K562 (cell line): Measurements from ENCODE around the gene PELI1. TPM values are rescaled to one million over a fixed set of nuclear protein-coding genes. Genes with fewer than 3 reads are reported as not detected.

Source experiments
- ATAC-seq: fragments of 200-7000 bp; cut with Tn5 transposase; 3 replicates; pipeline ENCODE4 v1.9.1; 2020; ENCODE audit warnings: moderate library complexity
- BruUV-seq: library from RNA; stranded (reverse); fragments of 400-500 nt; replicated peaks from 2 replicates; lab custom pipeline; 2021; lab: Mats Ljungman, UMichigan
- CTCF ChIA-PET: fragments of 300-600 bp; formaldehyde crosslinking; extraction: SDS; loops from one replicate; lab custom pipeline; 2021; ENCODE audit warnings: low intra/inter-chr PET ratio; lab: Yijun Ruan, JAX
- POLR2A ChIA-PET: fragments of 300-600, 350-650 bp; sonication (Branson Sonifier 250); formaldehyde crosslinking; extraction: SDS; loops from one replicate; lab custom pipeline; 2021; ENCODE audit warnings: antibody characterized with exemption, inconsistent platforms; lab: Yijun Ruan, JAX
- DNase-seq, 4 experiments: peaks; one replicate each; pipeline versions ENCODE4 v3.0.0 to v3.0.0-alpha.2; 2011 to 2018; ENCODE audit warnings: low spot score in 3 of 4, mixed read lengths in 3 of 4; ENCODE audit errors: extremely low read depth in 1 of 4
- FAIRE-seq: peaks from 2 replicates; lab custom pipeline; 2011; peaks lifted over from hg19 to GRCh38; lab: Jason Lieb, UNC
- H2AFZ ChIP-seq: 2 replicates; pipeline ENCODE4 v1.6.0; 2011; ENCODE audit warnings: low read depth, low read length, control low read depth, inconsistent platforms
- H3K27ac ChIP-seq: fragments of 200-600 bp; 3 replicates; pipeline ENCODE4 v1.8.0; 2011; ENCODE audit warnings: low read depth, mild to moderate bottlenecking, control low read depth, inconsistent platforms, low read length, moderate library complexity, mixed read lengths; ENCODE audit errors: extremely low read depth
- H3K27me3 ChIP-seq, 2 experiments: fragments of 300-600 bp in 1 of 2; 2 replicates in 1 of 2; 3 replicates in 1 of 2; pipeline versions ENCODE4 v1.6.0 to v1.8.0; 2011; ENCODE audit warnings: inconsistent platforms in 2 of 2, low read length in 2 of 2, mild to moderate bottlenecking in 1 of 2, mixed read lengths in 1 of 2, moderate library complexity in 1 of 2; ENCODE audit not compliant: control insufficient read depth in 2 of 2, insufficient read depth in 2 of 2
- H3K36me3 ChIP-seq: fragments of 300-600 bp; 3 replicates; pipeline ENCODE4 v1.8.0; 2011; ENCODE audit warnings: mild to moderate bottlenecking, low read length, inconsistent platforms; ENCODE audit not compliant: control insufficient read depth, insufficient read depth
- H3K4me1 ChIP-seq, 2 experiments: fragments of 200-600 bp in 1 of 2; replicated peaks in 1 of 2; 2 replicates in 1 of 2; 3 replicates in 1 of 2; pipeline versions ENCODE4 v1.5.1 to v1.8.0; 2011; ENCODE audit warnings: inconsistent platforms in 2 of 2, low read length in 2 of 2, mild to moderate bottlenecking in 1 of 2, mixed read lengths in 1 of 2, moderate library complexity in 1 of 2; ENCODE audit not compliant: control insufficient read depth in 2 of 2, insufficient read depth in 2 of 2
- H3K4me2 ChIP-seq: 2 replicates; pipeline ENCODE4 v1.6.1; 2011; ENCODE audit warnings: low read length, control low read depth, inconsistent platforms, mixed read lengths; ENCODE audit not compliant: insufficient read depth
- H3K4me3 ChIP-seq: fragments of 200-600 bp; sonication (generic), shearing (Covaris generic); 2 replicates; pipeline ENCODE4 v1.5.1; 2016; ENCODE audit warnings: control low read depth, inconsistent platforms
- H3K79me2 ChIP-seq: fragments of 200-600 bp; 3 replicates; pipeline ENCODE4 v1.8.0; 2011; ENCODE audit warnings: low read length, inconsistent platforms; ENCODE audit not compliant: control insufficient read depth, insufficient read depth
- H3K9ac ChIP-seq, 2 experiments: 2 replicates each; pipeline versions ENCODE4 v1.6.0 to v1.6.1; 2011; ENCODE audit warnings: low read depth in 2 of 2, low read length in 2 of 2, control low read depth in 1 of 2, inconsistent platforms in 1 of 2, mild to moderate bottlenecking in 1 of 2, mixed read lengths in 1 of 2; ENCODE audit not compliant: insufficient read depth in 1 of 2
- H3K9me1 ChIP-seq: one replicate; pipeline ENCODE4 v1.6.0; 2011; ENCODE audit warnings: inconsistent platforms, mild to moderate bottlenecking, low read length, moderate library complexity; ENCODE audit not compliant: control insufficient read depth, insufficient read depth
- H3K9me3 ChIP-seq: replicated peaks from 2 replicates; pipeline ENCODE4 v1.5.1; 2011; ENCODE audit warnings: low read depth, low read length, inconsistent platforms; ENCODE audit not compliant: control insufficient read depth, insufficient read depth
- H4K20me1 ChIP-seq: replicated peaks from 2 replicates; pipeline ENCODE4 v1.6.1; 2011; ENCODE audit warnings: low read length, inconsistent platforms, mixed read lengths; ENCODE audit not compliant: control insufficient read depth, insufficient read depth
- BRD4 ChIP-seq: fragments of 200-600 bp; sonication (generic); IDR thresholded peaks from 2 replicates; pipeline ENCODE4 v1.6.1; 2017; ENCODE audit warnings: inconsistent platforms
- C11orf30 ChIP-seq: fragments of 450-650 bp; IDR thresholded peaks from 2 replicates; pipeline ENCODE4 v1.6.1; 2016; ENCODE audit warnings: low read depth, mild to moderate bottlenecking
- FUS ChIP-seq: fragments of 200-400 bp; formaldehyde crosslinking; optimal IDR thresholded peaks from 2 replicates; pipeline ENCODE3; 2017; ENCODE audit warnings: low read depth, low read length
- HMGN3 ChIP-seq: IDR thresholded peaks from 2 replicates; pipeline ENCODE4 v1.6.1; 2011; ENCODE audit warnings: borderline replicate concordance, low read depth, mild to moderate bottlenecking, mixed read lengths, low read length; ENCODE audit not compliant: insufficient read length; ENCODE audit errors: extremely low read depth
- NFRKB ChIP-seq: fragments of 450-650 bp; IDR thresholded peaks from 2 replicates; pipeline ENCODE4 v1.6.1; 2016; ENCODE audit warnings: low read depth
- NFYB ChIP-seq: IDR thresholded peaks from 2 replicates; pipeline ENCODE4 v1.6.1; 2011; ENCODE audit warnings: mild to moderate bottlenecking, moderate library complexity; ENCODE audit not compliant: insufficient read length; ENCODE audit errors: extremely low read depth
- PHF20 ChIP-seq: fragments of 450-650 bp; IDR thresholded peaks from 2 replicates; pipeline ENCODE4 v1.6.1; 2018; ENCODE audit not compliant: partially characterized antibody
- RBBP5 ChIP-seq: fragments of 200-600 bp; sonication (generic); IDR thresholded peaks from 2 replicates; pipeline ENCODE4 v1.6.1; 2012; ENCODE audit warnings: borderline replicate concordance, mild to moderate bottlenecking, low read length, control low read depth, inconsistent platforms; ENCODE audit not compliant: insufficient read depth, poor library complexity, severe bottlenecking
- RBM34 ChIP-seq: fragments of 200-400 bp; formaldehyde crosslinking; IDR thresholded peaks from 2 replicates; pipeline ENCODE4 v1.6.1; 2018; ENCODE audit warnings: low read length, borderline replicate concordance; ENCODE audit not compliant: insufficient read depth
- SMARCE1 ChIP-seq: fragments of 450-650 bp; IDR thresholded peaks from 2 replicates; pipeline ENCODE4 v1.7.1; 2016; ENCODE audit warnings: mild to moderate bottlenecking
- SRSF7 ChIP-seq: fragments of 200-400 bp; formaldehyde crosslinking; optimal IDR thresholded peaks from 2 replicates; pipeline ENCODE3; 2017; ENCODE audit warnings: mild to moderate bottlenecking, low read depth, low read length
- USF2 ChIP-seq: sonication (generic); formaldehyde crosslinking; IDR thresholded peaks from 2 replicates; pipeline ENCODE4 v1.5.0; 2020; ENCODE audit warnings: missing genetic modification reagents
- ZFP30 ChIP-seq: fragments of 250-450 bp; sonication (Bioruptor Pico); IDR thresholded peaks from 2 replicates; pipeline ENCODE4 v1.8.0; 2022; ENCODE audit warnings: moderate library complexity, mild to moderate bottlenecking, inconsistent platforms, borderline replicate concordance
- ZNF174 ChIP-seq: fragments of 250-450 bp; sonication (Bioruptor Pico); IDR thresholded peaks from 2 replicates; pipeline ENCODE4 v1.4.0; 2020; ENCODE audit warnings: mild to moderate bottlenecking
- ZNF23 ChIP-seq: fragments of 250-450 bp; sonication (Bioruptor Pico); IDR thresholded peaks from 2 replicates; pipeline ENCODE4 v1.4.0; 2020; ENCODE audit warnings: mild to moderate bottlenecking
- in situ Hi-C: fragments of 300-500 bp; cut with MboI; formaldehyde crosslinking; loops from 4 replicates; pipeline ENCODE4 v1.15.0; 2018; ENCODE audit warnings: inconsistent platforms, mixed read lengths
- intact Hi-C: fragments of 100-400 bp; cut with micrococcal nuclease; formaldehyde crosslinking; loops from 2 replicates; pipeline ENCODE4 v1.14.2; 2022
- polyA plus RNA-seq, 8 experiments: library from polyadenylated mRNA; depleted of rRNA in 4 of 8; stranded (reverse) in 5 of 8; unstranded in 3 of 8; fragments of >200 nt; fragmentation: Nextera tagmentation in 2 of 8; fragmentation: Illumina TruSeq in 1 of 8; extraction: Ambion mirVana in 2 of 8; extraction: Trizol in 1 of 8; gene quantifications; 2 replicates each; pipeline versions ENCODE4 v1.2.1 to v1.2.3, GENCODE V29; 2011 to 2014; ENCODE audit warnings: inconsistent platforms in 1 of 8, missing spikeins in 1 of 8
- total RNA-seq, 7 experiments: library from RNA; depleted of rRNA in 6 of 7; stranded (reverse); fragments of >200 nt in 6 of 7; fragmentation: Illumina TruSeq in 2 of 7; extraction: Trizol in 2 of 7; gene quantifications; 2 replicates each; pipeline versions ENCODE4 v1.2.1 to v1.2.3, GENCODE V29; 2011 to 2021; ENCODE audit warnings: low replicate concordance in 1 of 7
- TF ChIP-seq, protein P1 (sequence below): fragments of 450-650 bp; IDR thresholded peaks from 2 replicates; pipeline ENCODE4 v1.6.1; 2016; ENCODE audit warnings: borderline replicate concordance
- TF ChIP-seq, protein P2 (sequence below): sonication (generic); formaldehyde crosslinking; IDR thresholded peaks from 2 replicates; pipeline ENCODE4 v1.8.0; 2022; ENCODE audit warnings: mild to moderate bottlenecking, missing genetic modification reagents, borderline replicate concordance
- TF ChIP-seq, protein P3 (sequence below): sonication (generic); IDR thresholded peaks from 2 replicates; pipeline ENCODE4 v1.6.1; 2016

The PELI1 gene
- total and polyA plus RNA-seq, 9 of the 15 experiments (the other 6 are each of a cell fraction or from before 2014, with no cell fraction given), result 3.3 to 19.2 (median 12.5) TPM

GRCh38 chr2:64189586-64189985 is 45.4 kb upstream of the PELI1 start:
- POLR2A ChIA-PET, result interaction anchor here (1.2 kb wide), 1 partner anchor 25 kb away, joined by 5 read pairs; no protein-coding TSS in a partner anchor
- Histone ChIP-seq H4K20me1 (no peaks in the 10 kb centered on the region), H3K4me2 (no peak overlapping the region), H3K9me3 (no peaks in the 10 kb centered on the region), H3K27me3 (no peaks in the 10 kb centered on the region; a peak in 1 of 5 replicates), H3K79me2 (no peaks in the 10 kb centered on the region), H3K9me1 (no peaks in the 10 kb centered on the region), H3K27ac (no peak overlapping the region), H2AFZ (no peak overlapping the region), H3K36me3 (no peaks in the 10 kb centered on the region), H3K9ac (no peak overlapping the region), H3K4me1 (peaks cover 0 to 10% of the 10 kb centered on the region in 2 experiments; a peak in 2 of 5 replicates), H3K4me3 (no peak overlapping the region)
- no peak for ATAC-seq
- no peak for DNase-seq
- no peak for FAIRE-seq
- intact Hi-C loops (loop anchor here (10.0 kb wide), 1 partner anchor 125 kb away; no protein-coding TSS in a partner anchor), in situ Hi-C loops (no loop called here)
- CTCF ChIA-PET, result no interaction called here
- BruUV-seq, result no TSS peak
- TF ChIP-seq NFRKB, result no peak
- no peak for TF ChIP-seq ZNF174 (CRISPR knock-in tag)
- TF ChIP-seq HMGN3, result no peak
- TF ChIP-seq RBM34, result no peak
- no peak for TF ChIP-seq FUS
- TF ChIP-seq, protein P1, sequence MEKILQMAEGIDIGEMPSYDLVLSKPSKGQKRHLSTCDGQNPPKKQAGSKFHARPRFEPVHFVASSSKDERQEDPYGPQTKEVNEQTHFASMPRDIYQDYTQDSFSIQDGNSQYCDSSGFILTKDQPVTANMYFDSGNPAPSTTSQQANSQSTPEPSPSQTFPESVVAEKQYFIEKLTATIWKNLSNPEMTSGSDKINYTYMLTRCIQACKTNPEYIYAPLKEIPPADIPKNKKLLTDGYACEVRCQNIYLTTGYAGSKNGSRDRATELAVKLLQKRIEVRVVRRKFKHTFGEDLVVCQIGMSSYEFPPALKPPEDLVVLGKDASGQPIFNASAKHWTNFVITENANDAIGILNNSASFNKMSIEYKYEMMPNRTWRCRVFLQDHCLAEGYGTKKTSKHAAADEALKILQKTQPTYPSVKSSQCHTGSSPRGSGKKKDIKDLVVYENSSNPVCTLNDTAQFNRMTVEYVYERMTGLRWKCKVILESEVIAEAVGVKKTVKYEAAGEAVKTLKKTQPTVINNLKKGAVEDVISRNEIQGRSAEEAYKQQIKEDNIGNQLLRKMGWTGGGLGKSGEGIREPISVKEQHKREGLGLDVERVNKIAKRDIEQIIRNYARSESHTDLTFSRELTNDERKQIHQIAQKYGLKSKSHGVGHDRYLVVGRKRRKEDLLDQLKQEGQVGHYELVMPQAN, result no peak
- TF ChIP-seq BRD4, result no peak
- no peak for TF ChIP-seq RBBP5
- TF ChIP-seq, protein P2, sequence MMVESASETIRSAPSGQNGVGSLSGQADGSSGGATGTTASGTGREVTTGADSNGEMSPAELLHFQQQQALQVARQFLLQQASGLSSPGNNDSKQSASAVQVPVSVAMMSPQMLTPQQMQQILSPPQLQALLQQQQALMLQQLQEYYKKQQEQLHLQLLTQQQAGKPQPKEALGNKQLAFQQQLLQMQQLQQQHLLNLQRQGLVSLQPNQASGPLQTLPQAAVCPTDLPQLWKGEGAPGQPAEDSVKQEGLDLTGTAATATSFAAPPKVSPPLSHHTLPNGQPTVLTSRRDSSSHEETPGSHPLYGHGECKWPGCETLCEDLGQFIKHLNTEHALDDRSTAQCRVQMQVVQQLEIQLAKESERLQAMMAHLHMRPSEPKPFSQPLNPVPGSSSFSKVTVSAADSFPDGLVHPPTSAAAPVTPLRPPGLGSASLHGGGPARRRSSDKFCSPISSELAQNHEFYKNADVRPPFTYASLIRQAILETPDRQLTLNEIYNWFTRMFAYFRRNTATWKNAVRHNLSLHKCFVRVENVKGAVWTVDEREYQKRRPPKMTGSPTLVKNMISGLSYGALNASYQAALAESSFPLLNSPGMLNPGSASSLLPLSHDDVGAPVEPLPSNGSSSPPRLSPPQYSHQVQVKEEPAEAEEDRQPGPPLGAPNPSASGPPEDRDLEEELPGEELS (CRISPR knock-in tag), result no peak
- TF ChIP-seq USF2 (CRISPR knock-in tag), result no peak
- TF ChIP-seq, protein P3, sequence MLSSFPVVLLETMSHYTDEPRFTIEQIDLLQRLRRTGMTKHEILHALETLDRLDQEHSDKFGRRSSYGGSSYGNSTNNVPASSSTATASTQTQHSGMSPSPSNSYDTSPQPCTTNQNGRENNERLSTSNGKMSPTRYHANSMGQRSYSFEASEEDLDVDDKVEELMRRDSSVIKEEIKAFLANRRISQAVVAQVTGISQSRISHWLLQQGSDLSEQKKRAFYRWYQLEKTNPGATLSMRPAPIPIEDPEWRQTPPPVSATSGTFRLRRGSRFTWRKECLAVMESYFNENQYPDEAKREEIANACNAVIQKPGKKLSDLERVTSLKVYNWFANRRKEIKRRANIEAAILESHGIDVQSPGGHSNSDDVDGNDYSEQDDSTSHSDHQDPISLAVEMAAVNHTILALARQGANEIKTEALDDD, result no peak
- TF ChIP-seq ZNF23, result no peak
- TF ChIP-seq ZFP30 (CRISPR knock-in tag), result no peak
- no peak for TF ChIP-seq C11orf30
- TF ChIP-seq SMARCE1, result no peak
- TF ChIP-seq PHF20, result no peak
- TF ChIP-seq NFYB, result no peak
- no peak for TF ChIP-seq SRSF7
